ENCODE results near the gene DPEP1.
A peak's percentile ranks its signal among the peaks of the same experiment; 100 is the strongest.

Gene DPEP1

GRCh38 chr16:89599451-89599858, 14.0 kb upstream of the DPEP1 start:
- no peak for DNase-seq

- DNase-seq, result no peak
Measured at GRCh38 chr16:89599902-89600301, 13.5 kb upstream of the DPEP1 start.

GRCh38 chr16:89600427-89600826, 13.0 kb upstream of the DPEP1 start:
- DNase-seq, result no peak

GRCh38 chr16:89600956-89601355, 12.5 kb upstream of the DPEP1 start:
- no peak for DNase-seq

GRCh38 chr16:89601906-89602272, 11.6 kb upstream of the DPEP1 start:
- DNase-seq, result no peak

- peak; percentile 64 to 68 for DNase-seq
Measured at GRCh38 chr16:89602273-89602951, 11.0 kb upstream of the DPEP1 start.

- DNase-seq, result no peak
Measured at GRCh38 chr16:89602952-89603590, 10.4 kb upstream of the DPEP1 start.

GRCh38 chr16:89604764-89605163, 8.7 kb upstream of the DPEP1 start:
- no peak for DNase-seq

- DNase-seq, result no peak
Measured at GRCh38 chr16:89605186-89605970, 8.1 kb upstream of the DPEP1 start.

GRCh38 chr16:89606006-89606405, 7.4 kb upstream of the DPEP1 start:
- DNase-seq, result no peak

- DNase-seq, result no peak
Measured at GRCh38 chr16:89607453-89607852, 6.0 kb upstream of the DPEP1 start.

GRCh38 chr16:89607937-89608740, 5.3 kb upstream of the DPEP1 start:
- DNase-seq, result no peak

- DNase-seq, result no peak
Measured at GRCh38 chr16:89610108-89610453, 3.4 kb upstream of the DPEP1 start.

- DNase-seq, result no peak
Measured at GRCh38 chr16:89612415-89613166, 851 bp upstream of the DPEP1 start.

GRCh38 chr16:89613954-89614459, 565 bp downstream of the DPEP1 start:
- DNase-seq, result no peak

GRCh38 chr16:89615176-89615575, 1.7 kb downstream of the DPEP1 start:
- no peak for DNase-seq

- DNase-seq, result no peak
Measured at GRCh38 chr16:89615596-89616090, 2.2 kb downstream of the DPEP1 start.

GRCh38 chr16:89616623-89617022, 3.2 kb downstream of the DPEP1 start:
- no peak for DNase-seq

- DNase-seq, result no peak
Measured at GRCh38 chr16:89617036-89617435, 3.6 kb downstream of the DPEP1 start.

GRCh38 chr16:89618109-89618998, 4.9 kb downstream of the DPEP1 start:
- DNase-seq, result no peak

- DNase-seq, result no peak
Measured at GRCh38 chr16:89619840-89620239, 6.4 kb downstream of the DPEP1 start.
